Measurements from ENCODE around the gene OLFM1.
"Not testable (repeated sequence)": the region's sequence is repeated elsewhere in the genome, so short reads cannot be mapped to it uniquely, and the experiment has no call there.

The OLFM1 gene

GRCh38 chr9:135135929-135136315, 48.5 kb downstream of the OLFM1 start:
- no peak for DNase-seq

DNA sequence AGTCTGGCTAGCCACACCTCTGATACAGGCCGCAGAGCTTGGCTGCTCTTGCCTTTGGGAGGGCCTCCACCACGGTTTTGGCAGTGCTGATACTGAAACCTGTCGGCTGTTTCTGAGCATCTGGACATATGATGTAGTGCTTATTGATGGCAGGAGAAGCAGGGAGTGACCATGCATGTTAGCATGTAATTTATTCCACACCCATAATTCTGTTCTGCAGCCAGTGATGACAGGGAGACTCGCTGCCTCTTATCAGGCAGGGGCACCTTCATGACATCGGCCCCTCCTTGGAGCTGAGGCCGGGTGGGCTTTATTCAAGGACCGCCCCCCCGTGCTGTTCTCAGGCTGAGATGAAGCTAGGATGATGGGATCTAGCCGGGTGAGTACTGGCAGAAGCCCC, 49.0 kb downstream of the OLFM1 start:
- no peak for DNase-seq

DNA sequence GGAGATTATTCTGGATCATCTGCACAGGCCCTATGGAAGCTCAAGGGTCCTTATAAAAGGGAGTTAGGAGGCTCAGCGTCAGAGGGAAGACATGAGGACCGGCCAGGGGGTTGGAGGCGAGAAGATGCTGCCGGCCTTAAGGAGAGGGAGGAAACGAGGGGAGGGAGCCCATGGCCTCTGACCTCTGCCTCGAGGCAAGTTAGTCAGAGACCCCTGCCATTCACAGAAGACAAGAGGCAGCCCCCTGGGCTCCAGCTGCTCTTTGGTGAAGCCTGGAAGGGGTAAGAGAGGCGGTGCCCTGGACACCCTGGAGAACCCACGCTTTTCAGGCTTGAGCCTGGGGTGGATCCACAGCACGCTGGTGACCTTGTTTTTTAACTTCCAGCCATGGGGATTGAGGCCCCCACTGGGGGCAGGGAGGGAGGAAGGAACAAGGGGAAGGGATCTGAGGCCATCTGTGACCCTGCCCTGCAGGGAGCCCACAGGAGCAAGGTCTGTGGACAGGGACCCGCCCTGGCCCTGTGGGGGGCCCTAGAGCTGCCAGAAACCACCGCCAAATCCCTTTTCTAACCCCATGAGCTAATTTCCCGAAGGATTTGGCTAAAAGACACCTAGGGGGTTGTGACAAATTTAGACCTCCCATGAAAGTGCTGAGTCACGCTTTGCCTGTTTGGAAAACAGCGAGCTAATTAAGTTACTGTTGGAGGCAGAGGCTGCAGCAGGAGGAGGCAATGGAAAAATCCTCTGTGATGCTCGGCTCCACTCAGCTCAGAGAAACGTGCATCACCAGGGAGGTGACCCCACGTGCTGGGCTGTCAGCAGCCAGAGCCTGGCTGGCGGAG, 49.7 kb downstream of the OLFM1 start:
- no peak for DNase-seq

- DNase-seq = no peak
Measured at GRCh38 chr9:135138078-135138855, 50.8 kb downstream of the OLFM1 start.

- DNase-seq = no peak
Measured at GRCh38 chr9:135139366-135139959, 52.0 kb downstream of the OLFM1 start.

DNA sequence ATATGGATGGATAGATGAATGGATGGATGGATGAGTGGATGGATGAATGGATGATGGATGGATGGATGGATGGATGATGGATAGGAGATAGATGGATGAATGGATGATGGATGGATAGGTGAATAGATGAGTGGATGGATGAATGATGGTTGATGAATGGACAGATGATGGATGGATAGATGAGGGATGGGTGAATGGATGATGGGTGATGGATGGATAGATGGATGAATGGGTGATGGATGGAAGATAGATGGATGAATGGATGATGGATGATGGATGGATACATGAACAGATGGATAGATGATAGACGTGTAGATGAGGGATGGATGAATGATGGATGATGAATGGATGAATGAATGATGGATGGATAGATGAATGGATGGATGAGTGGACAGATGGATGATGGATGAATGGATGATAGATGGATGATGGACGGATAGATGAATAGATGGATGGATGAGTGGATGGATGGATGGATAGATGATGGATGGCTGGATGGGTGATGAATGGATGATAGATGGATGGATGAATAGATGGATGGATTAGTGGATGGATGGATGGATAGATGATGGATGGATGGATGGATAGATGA, 53.8 kb downstream of the OLFM1 start:
- no peak for DNase-seq

- no peak for DNase-seq
Measured at GRCh38 chr9:135144581-135145170, 57.2 kb downstream of the OLFM1 start.

GRCh38 chr9:135145312-135145711, 57.8 kb downstream of the OLFM1 start:
- no peak for DNase-seq

DNA sequence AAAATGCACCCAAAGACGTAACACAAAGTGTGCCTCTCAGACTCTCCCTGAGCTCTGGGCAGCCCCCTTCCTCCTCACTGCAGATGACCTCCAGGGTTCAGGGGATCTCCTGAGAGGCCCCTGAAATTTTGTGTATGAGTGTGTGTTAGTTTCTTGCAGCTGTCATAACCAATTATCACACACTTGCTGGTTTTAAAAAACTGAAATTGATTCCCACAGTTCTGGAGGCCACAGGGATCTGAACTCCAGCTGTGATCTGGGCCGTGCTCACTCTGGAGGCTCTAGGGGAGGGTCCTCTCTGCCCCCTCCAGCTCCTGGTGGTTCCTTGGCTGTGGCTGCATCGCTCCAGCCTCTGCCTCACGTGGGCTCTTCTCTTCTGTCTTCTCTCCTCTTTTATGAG, 58.8 kb downstream of the OLFM1 start:
- DNase-seq = no peak

GRCh38 chr9:135146766-135147473, 59.5 kb downstream of the OLFM1 start:
- DNase-seq = no peak

GRCh38 chr9:135147474-135147805, 60.0 kb downstream of the OLFM1 start:
- DNase-seq = no peak

GRCh38 chr9:135147938-135148337, 60.5 kb downstream of the OLFM1 start:
- no peak for DNase-seq

GRCh38 chr9:135148386-135148785, 60.9 kb downstream of the OLFM1 start:
- no peak for DNase-seq

DNA sequence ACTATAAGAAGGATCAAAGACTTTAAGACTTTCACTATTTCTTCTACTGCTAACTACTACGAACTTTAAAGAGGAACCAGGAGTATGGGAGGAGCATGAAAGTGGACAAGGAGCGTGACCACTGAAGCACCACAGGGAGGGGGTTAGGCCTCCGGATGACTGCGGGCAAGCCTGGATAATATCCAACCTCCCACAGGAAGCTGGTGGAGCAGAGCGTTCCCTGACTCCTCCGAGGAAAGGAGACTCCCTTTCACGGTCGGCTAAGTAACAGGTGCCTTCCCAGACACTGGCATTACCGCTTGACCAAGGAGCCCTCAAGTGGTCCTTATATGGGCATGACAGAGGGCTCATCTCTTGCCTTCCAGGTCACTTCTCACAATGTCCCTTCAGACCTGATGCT, 62.4 kb downstream of the OLFM1 start:
- not testable (repeated sequence) for DNase-seq

- DNase-seq = no peak
Measured at GRCh38 chr9:135150981-135151380, 63.5 kb downstream of the OLFM1 start.

GRCh38 chr9:135151757-135152613, 64.5 kb downstream of the OLFM1 start:
- DNase-seq = no peak

DNA sequence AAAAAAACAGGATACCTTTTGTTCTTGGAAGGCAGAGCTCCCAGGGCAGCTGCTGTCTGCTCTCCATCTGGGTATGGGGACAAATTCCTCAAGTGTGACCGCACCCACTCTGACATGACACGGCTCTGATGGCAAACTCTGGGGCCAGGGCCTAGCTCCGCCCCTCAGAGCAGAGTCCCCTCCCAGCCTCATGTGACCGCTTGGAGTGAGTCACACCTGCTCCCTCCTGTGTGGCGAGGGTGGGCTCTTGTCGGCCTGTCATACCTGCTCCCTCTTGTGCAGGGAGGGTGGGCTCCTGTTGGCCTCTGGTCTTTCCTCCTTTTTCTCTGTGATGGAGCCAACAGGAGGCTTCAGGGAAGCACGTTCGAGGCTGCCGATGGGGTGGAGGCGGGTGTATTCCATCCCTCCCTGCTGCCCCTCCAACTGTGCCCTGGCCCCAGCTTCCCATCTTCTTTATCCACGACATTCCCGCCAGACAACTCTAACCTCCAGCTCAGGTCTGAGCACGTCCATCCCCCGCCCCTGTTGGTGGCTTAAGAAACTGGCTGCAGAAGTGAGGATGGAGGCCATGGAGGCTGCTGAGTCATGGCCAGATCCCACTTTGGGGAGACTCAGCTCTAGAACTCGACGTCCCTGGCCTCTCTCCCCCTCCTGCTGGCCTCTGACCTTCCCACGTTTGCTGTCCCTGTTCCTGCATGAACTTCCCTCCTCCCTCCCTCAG, 65.3 kb downstream of the OLFM1 start:
- no peak for DNase-seq

- no peak for DNase-seq
Measured at GRCh38 chr9:135154050-135154615, 66.7 kb downstream of the OLFM1 start.

DNA sequence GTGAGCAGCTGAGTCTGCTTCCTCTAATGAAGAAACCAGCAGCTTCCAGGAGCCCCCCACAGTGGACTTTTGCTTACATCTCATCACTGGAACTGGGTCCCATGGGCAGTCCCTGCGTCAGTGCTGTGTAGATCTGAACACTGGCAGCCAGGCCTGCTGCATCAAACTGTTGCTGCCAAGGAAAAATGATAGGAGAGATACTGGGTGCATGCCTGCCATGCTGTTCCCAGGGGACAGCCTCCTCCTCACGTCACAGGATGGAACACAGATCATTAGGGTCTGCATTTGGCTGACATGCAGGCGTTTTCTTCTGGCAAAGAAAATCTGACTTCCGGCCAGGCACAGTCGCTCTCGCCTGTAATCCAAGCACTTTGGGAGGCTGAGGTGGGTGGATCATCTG, 67.9 kb downstream of the OLFM1 start:
- DNase-seq = no peak
